HG03039 (cell line): ENCODE data around the gene IL21R.
"Not testable (repeated sequence)": the region's sequence is repeated elsewhere in the genome, so short reads cannot be mapped to it uniquely, and the experiment has no call there.

Experiments used
- ATAC-seq: cut with Tn5 transposase; IDR thresholded peaks from one replicate; pipeline ENCODE4 v1.9.1; 2021; ENCODE audit warnings: mild to moderate bottlenecking, moderate library complexity; ENCODE audit not compliant: unreplicated experiment

Gene IL21R

DNA sequence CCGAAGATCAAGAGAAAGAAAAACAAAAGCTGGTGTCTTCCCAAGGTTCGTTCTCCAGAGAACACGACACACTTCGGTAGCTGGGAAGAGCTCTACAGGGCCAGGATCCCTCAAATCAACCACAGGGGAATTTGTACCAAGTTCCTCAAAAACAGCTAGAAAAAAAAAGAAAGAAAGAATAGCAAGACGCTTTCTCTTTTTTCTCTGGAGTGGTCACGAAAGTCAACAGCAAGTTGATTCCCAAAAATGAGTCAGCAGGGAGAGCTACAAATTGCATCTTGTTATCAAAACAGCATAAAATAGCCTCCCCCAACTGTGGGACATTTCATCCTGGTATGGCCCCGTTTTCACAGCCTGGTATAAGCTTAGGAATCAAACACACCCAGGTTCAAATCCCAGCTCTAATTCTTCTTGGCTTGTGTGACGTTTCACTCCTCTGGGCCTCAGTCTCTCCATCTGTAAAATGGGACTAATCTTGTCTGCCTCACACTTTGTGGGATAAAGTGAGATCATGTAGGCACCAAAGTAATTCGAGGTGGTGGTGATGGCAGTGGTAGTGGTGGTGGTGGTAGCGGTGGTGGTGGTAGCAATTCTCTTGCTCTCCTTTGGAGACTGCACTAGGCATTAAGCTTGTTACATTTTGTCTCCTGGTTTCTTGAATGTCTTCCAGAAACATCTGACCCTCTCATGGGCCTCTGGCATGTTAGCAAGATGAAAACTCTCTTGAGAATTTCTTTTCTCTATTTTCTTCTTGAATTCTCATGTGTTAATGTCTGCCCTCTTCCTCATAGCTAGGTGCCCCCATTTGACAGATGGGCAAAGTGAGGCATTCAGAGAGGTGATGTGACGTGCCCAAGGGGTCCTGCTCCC, 988 bp upstream of the IL21R start:
- no peak for ATAC-seq

DNA sequence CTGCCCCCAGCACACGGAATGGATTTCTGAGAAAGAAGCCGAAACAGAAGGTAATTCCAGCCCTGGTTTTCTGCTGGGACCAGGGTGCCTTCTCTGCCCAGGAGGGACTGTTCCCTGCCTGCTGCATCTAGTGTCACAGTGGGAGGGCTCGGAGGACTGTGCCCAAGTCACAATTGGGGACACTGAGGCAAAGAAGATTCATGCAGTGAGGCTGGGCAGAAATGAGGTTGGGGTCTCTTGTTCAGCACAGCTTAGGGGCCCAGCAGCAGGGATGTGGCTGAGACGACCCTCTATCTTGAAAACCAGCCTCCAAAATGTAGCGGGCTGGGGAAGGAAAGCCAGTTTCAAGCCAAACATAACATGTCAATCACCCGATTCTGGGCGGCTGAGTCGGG, 592 bp downstream of the IL21R start:
- ATAC-seq: no peak

DNA sequence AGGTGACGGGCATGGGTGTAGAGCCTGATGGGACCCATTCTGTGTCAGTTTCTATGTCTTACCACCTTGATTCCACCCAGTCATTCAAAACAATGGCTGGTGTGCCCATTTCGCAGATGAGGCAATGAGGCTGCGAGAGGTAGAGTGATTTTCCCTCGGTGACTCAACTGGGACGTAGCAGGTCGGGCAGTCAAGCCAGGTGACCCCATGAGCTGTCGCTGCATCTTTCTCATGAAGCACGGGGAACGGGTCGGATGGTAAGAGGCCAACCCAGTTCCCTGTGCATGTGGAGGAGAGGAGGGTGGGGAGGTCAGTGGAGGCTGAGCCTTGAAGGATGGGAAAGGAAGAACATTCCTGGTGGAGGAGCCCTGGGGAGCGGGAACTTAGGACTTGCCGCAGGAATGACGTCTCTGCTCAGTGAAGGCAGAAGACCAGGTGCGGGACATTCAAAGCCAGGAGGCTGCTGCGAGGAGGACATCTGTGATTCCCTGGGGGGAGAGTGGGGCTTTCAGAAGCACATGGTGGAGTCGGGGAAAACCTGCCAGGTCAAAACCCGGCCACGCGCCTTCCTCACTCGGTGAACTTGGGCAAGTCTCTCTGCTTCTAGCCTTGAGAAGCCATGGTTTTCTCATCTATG, 1.1 kb downstream of the IL21R start:
- ATAC-seq: no peak

DNA sequence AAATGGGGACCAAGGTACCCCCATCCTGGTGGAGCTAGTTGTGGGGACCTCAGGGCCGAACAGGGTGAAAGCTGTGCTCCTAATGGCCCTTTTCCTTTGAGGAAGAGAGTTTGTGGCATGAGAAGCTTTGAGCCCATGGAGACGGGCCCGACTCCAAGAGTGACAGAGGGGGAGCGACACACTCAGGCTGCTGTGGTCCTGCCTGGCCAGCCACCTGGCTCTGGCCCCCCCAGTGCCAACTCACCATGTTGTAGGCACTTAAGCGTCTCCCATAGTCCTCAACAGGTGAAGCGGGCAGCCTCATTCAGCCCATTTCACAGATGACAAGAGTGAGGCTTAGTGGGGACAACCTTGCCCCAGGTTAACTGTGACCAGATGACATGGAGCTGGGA, 1.6 kb downstream of the IL21R start:
- no peak for ATAC-seq

DNA sequence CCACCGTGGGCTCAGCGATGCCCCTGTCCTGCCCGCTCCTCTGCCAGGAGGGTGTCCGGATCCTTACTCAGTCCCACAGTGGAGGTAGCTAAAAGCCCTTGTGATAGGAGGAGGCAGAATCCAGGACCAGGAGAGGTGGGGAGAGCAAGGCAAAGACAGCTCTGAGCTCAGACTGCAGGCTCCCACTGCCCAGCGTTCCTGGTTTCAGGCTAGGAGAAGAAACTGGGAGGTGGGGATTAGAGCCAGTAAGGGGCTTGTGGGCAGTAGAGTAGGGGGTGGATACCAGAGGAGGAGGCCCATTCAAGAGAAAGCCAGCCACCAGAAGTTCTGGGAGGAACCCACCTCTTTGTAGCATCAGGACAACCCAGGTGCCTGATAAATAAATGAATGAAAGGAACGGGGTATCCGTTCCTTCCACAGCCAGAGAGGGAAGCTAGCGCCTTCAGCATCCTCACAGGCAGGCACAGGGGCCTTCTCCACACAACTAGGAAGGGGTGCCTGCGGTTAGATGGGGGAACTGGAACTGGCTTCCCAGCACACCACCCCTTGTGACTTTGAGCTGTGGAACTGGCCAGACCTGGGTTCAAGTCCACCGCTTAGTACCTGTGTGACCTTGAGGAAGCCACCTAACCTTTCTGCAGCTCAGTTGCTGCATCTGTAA, 2.3 kb downstream of the IL21R start:
- ATAC-seq: no peak

DNA sequence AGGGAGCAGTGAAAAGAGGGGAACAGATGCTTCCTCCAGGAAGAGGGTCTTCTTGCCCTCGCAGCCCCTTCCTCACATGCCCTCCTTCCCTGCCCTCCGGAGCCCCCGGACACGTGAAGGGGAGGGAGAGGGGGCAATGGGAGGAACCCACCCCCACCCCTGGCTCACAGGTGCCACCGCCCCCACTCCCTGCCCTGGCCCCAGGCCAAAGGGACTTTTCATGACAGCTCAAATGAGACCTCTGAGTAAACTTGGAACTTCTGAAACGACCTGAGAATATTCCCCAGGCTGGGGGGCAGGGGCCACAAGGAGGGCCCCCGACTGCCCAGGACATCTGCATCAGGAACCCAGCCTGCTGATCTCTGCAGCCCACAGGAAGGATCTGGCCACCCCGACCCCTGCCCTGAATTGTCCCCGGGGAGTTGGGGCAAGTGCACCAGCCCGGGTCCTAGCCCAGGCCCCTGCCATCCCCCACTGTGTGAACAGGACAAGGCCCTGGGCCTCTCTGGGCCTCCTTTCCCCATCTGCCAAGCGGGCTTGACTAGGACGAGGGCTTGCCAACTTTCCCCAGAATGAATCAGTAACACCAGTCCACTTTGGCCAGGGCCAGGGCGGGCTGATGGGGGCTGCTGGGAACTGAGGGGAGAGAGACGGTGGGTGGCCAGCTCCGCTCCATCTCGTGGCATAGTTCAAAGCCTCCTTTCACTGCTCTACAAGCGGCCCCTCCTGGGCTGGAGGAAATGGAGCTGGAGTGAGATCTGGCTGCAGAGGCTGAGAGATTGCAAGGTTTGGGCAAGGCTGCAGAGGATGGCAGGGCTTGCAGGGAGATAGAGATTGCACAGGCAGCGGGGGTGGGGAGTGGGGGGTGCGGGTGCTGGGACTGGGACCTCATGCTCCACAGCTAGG, 3.8 kb downstream of the IL21R start:
- no peak for ATAC-seq

DNA sequence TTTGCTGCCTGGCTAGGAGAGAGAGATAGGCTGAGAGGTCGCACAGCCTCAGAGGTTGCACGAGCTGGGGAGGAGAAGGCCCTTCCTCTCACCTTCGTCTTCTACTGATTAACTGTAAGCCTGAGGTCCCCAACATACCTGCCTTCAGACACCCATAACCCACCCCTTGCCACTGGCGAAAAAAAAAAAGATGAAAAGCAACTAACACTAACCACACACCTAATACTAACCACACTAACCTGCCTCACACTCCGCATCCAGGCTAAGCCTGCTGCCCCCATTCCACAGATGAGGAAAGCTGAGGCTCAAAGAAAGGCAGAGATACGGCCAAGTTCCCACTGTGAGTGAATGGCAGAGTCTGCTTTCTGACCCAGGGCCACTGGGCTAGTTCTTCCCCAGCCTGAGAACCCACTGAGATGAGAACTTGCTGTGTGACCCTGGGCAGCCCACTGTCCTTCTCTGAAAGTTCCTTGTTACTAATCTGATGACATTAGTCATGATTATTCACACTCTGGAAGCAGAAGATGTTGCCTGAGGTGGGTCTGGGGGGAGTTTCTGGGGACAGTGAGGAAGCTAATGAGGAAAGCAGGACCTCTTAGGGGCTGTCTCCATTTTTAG, 4.6 kb downstream of the IL21R start:
- no peak for ATAC-seq

DNA sequence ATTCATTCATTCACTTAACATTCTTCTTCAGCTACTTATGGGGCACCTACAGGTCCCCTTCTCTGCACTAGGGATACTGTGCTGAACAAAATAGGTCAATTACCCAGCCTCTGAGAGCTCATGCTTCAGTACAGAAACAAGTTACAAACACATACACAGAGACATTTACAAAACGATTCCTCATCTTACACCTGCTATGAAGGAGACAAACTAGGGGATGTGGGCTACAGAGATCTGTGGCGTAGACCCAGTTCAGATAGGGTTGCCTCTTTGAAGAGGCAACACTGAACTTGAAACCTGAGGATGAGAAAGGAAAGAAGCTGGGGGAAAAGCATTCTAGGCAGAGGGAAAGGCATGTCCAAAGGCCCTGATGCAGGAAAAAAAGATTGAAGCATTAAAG, 5.2 kb downstream of the IL21R start:
- ATAC-seq: no peak

DNA sequence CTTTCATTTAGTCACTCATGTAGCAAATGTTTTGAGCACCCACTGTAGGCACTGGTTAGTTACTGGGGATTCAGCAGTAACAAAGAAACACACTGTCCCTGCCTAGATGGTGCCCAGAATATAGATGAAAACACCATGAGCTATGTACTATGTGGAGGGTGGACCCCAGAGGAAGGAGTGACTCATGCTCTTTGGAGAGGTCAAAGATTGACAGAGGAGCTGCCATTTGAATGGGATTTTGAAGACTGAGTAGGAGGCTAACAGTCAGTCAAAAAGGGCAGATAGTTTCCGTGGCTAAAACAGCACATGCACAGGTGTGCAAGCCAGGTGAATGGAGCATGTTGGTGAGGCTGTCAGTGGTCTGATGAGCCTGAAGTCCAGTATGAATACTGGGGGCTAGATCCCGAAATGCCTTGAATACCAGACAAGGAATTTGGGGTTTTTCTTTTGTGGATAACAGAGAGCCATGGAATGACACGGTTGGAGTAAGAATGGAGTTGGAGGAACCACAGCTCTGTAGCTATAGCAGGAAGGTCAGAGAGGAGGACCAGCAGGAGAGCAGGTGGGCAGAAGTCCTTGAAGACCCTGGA, 6.1 kb downstream of the IL21R start:
- peak; percentile 23 for ATAC-seq

DNA sequence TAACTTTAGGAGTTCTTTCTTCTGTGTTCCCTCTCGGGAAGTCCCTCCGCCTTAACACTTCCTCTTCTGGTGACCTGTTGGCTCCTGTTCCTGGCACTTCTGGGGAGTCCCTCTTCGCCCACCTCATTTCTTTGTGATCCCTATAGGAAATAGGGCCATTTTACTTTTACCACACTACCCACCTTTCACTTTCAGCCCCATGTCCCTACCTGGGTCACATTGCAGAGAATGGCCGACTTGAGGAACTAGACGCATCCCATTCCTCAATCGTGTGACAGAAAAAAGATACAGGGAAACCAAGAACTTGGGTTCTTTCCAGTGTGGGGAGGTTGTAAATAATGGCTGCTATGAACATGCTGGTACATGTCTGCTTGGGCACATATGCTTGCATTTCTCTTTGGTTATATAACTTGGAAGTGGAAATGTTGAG, 6.6 kb downstream of the IL21R start:
- ATAC-seq: no peak

DNA sequence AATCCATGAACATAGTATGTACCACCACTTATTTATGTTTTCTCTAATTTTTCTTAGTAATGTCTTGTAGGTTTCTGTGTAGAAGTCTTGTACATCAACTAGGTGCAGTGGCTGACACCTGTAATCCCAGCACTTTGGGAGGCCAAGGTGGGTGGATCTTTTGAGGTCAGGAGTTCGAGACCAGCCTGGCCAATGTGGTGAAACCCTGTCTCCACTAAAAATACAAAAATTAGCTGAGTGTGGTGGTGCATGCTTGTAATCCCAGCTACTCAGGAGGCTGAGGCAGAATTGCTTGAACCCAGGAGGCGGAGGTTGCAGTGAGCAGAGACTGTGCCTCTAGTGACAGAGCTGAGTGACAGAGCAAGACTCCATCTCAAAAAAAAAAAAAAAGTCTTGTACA, 8.0 kb downstream of the IL21R start:
- ATAC-seq: not testable (repeated sequence)

DNA sequence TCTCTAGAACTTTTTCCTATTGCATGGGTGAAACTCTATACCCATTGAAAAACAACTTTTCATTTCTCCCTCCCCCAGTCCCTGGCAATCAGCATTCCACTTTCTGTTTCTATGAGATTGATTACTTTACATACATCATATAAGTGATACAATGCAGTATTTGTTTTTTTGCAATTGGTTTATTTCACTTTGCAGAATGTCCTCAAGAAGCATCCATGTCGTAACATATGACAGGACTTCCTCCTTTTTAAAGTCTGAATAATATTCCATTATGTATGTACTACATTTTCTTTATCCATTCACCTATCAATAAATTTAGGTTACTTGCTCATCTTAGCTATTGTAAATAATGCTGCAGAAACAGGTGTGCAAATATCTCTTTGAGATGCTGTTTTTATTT, 8.8 kb downstream of the IL21R start:
- no peak for ATAC-seq

DNA sequence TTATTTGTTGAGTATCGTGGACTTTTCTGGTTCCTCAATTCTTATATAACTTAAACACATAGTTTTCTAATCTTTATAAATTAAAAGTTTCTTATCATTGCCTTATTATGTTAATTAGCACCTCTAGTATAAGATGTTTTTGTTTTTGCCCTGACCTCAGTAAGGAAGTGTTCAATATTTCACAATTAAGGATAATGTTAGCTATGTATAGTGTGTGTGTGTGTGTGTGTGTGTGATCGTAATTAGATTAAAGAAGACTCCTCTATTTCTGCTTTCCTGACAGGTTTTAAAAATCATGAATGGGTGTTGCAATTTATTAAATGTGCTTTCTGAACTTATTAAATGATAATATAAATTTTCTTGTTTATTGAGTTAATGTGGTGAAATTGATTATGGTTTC, 12.0 kb downstream of the IL21R start:
- no peak for ATAC-seq

DNA sequence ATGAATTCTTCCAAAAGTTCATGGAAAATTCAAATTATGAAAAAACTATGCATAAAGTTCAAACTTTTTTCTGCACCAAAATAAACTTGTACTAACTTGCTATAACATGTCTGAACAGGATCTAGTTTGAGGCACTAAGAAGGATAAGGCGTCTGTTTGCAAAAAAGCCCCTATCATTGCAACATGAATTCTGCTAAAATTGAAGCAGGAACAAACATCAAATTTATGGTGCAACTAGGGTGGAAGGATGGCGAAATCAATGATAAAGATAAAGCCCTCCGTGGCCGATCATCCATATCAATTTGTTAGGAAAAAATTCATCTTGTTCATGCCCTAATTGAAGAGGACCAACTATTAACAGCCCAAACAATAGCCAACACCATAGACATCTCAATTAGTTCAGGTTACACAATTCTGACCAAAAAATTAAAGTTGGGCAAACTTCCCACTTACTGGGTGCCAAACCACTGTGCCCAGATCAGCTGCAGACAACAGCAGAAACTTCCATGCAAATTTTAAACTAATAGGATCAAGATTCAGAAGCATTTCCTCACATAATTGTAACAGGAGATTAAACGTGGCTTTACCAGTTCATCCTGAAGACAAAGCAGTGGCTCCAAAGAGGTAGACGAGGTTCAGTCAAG, 12.9 kb downstream of the IL21R start:
- no peak for ATAC-seq

DNA sequence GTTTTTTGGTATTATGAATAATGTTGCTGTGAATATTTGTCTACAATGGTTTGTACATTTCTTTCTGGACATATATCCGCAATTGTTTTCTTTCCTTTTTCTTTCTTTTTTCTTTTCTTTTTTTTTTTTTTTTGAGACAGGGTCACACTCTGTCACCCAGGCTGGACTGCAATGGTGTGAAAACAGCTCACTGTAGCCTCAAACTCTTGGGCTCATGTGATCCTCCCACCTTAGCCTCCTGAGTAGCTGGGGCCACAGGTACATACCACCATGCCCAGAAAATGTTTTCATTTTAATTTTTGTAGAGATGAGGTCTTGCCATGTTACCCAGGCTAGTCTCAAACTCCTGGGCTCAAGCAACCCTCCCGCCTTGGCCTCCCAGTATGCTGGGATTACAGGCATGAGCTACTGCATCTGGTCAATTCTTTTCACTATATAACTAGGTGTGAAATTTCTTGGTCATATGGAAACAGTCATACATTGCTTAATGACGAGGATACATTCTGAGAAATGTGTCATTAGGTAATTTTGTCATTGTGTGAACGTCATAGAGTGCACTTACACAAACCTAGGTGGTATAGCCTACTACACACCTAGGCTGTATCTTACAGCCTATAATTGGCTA, 15.2 kb downstream of the IL21R start:
- no peak for ATAC-seq

DNA sequence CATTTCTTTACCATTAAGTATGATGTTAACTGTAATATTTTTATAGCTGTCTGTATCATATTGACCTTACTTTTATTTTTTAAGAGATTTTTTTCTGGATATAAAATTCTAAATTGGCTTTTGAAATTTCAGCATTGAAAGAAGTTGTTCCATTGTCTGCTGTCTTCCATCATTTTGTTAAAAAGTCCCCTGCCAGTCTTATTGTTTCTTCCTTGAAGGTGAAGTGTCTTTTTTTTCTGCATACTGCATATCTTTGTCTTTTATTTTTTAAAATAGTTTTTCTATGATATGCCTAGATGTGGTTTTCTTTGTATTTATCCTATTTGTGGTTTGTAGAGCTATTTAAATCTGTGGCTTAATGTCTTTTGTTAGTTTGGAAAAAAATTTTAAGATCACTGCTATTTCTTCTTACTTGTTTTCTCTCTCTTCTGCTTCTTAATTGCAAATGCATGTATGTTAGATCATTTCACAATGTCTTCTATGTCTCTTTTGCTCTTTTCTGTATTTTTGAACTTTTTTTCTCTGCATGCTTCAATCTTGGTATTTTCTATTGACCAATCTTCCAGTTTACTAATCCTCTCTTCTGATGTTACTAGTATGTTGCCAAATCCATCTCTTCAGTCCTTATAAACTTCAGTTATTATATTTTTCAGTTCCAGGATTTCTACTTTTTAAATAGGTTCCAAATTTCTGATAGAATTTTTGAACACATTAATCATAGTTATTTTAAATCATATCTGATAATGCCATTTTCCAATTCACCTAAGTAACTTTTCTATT, 20.2 kb downstream of the IL21R start:
- ATAC-seq: no peak

DNA sequence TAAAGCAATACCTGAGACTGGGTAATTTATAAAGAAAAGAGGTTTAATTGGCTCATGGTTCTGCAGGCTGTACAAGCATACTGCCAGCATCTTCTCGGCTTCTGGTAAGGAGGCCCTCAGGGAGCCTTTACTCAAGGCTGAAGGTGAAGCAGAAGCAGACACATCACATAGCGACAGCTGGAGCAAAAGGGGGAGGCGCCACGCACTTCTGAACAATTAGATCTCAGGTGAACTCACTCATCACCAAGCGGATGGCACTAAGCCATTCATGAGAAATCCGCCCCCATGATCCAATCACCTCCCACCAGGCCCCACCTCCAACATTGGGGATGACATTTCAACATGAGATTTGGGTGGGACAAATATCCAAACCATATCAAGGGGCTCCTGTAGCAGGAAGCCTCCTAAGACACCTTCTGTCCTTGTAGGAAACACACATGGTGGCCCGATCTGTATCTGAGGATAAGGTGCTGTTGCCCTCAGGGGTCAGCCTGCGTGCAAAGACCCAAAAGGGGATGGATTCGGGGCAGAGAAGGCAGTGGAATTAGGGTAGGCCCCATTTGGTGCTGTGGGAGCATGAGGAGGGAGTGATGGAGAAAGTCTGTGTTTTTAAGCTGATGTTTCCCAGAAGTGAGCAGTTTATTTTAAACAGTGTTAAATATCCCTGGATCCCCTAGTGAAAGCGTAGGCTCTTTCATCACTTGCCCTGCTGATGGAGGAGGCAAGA, 23.0 kb downstream of the IL21R start:
- no peak for ATAC-seq

DNA sequence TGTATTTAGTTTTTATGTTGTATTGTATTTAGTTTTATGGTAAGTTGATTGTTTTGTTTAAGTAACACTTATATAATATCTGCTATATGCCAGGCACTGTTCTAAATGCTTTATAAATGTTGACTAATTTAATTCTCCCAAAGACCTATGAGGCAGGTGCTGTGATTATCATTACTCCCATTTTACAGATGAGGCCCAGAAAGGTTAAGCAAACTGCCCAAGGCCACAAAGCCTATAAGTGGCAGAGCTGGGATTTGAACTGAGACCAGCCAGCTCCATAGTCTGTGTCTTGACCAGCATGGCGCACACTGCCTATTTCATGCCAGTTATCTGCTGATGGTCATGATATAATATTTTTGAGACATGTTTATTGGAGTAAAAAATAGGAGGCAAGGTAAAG, 24.0 kb downstream of the IL21R start:
- no peak for ATAC-seq
